H1 (cell line): ENCODE measurements around the gene PDE6B. TPM values are rescaled to one million over a fixed set of nuclear protein-coding genes. Genes with fewer than 3 reads are reported as not detected.

ENCODE experiments used
- CTCF ChIA-PET: fragments of 300-600 bp; sonication (Branson Sonifier 250); formaldehyde crosslinking; loops from one replicate; lab custom pipeline; 2021; ENCODE audit not compliant: partially characterized antibody; lab: Charles Lee
- POLR2A ChIA-PET: fragments of 300-600 bp; sonication (Branson Sonifier 250); formaldehyde crosslinking; loops from one replicate; lab custom pipeline; 2021; ENCODE audit warnings: inconsistent platforms; ENCODE audit not compliant: partially characterized antibody; lab: Charles Lee
- DNase-seq, 2 experiments: peaks; one replicate each; pipeline versions ENCODE4 v3.0.0 to v3.0.0-alpha.2; 2010 to 2022; ENCODE audit warnings: low spot score in 2 of 2, low read depth in 1 of 2, mixed read lengths in 1 of 2
- FAIRE-seq: peaks from 2 replicates; lab custom pipeline; 2011; peaks lifted over from hg19 to GRCh38; lab: Jason Lieb, UNC
- H2AFZ ChIP-seq: 2 replicates; pipeline ENCODE4 v1.8.1; 2012; ENCODE audit warnings: low read length, inconsistent platforms
- H2AK5ac ChIP-seq: 2 replicates; pipeline ENCODE4 v1.6.1; 2013; ENCODE audit warnings: low read depth, low read length
- H2BK120ac ChIP-seq: replicated peaks from 2 replicates; pipeline ENCODE3; 2013; ENCODE audit warnings: low read depth, low read length, inconsistent platforms
- H2BK12ac ChIP-seq: 2 replicates; pipeline ENCODE4 v1.6.1; 2013; ENCODE audit warnings: low read depth, low read length
- H2BK15ac ChIP-seq: 2 replicates; pipeline ENCODE4 v1.6.1; 2013; ENCODE audit warnings: low read length
- H2BK20ac ChIP-seq: 2 replicates; pipeline ENCODE4 v1.6.1; 2013; ENCODE audit warnings: low read length
- H2BK5ac ChIP-seq: 2 replicates; pipeline ENCODE4 v1.6.1; 2013; ENCODE audit warnings: low read depth, low read length
- H3K14ac ChIP-seq: 2 replicates; pipeline ENCODE4 v1.6.1; 2013; ENCODE audit warnings: inconsistent platforms; ENCODE audit not compliant: insufficient read length
- H3K18ac ChIP-seq: 2 replicates; pipeline ENCODE4 v1.6.1; 2013; ENCODE audit warnings: low read length; ENCODE audit errors: extremely low read depth
- H3K23ac ChIP-seq: 2 replicates; pipeline ENCODE4 v1.6.1; 2013; ENCODE audit warnings: inconsistent platforms; ENCODE audit not compliant: insufficient read length
- H3K23me2 ChIP-seq: 2 replicates; pipeline ENCODE4 v1.6.1; 2013; ENCODE audit warnings: low read depth, low read length
- H3K27ac ChIP-seq: 2 replicates; pipeline ENCODE4 v1.6.1; 2011; ENCODE audit warnings: low read depth, low read length, inconsistent platforms
- H3K27me3 ChIP-seq, 4 experiments: replicated peaks in 1 of 4; 1 replicate in 1 of 4; 2 replicates in 3 of 4; pipeline versions ENCODE4 v1.6.1 to v1.8.1; 2011 to 2013; ENCODE audit warnings: low read length in 3 of 4, mild to moderate bottlenecking in 3 of 4, inconsistent platforms in 2 of 4, mixed read lengths in 2 of 4, moderate library complexity in 1 of 4; ENCODE audit not compliant: control insufficient read depth in 3 of 4, insufficient read depth in 3 of 4; ENCODE audit errors: extremely low read depth in 1 of 4
- H3K36me3 ChIP-seq, 4 experiments: 2 replicates each; pipeline versions ENCODE4 v1.6.1 to v1.8.1; 2011 to 2013; ENCODE audit warnings: mild to moderate bottlenecking in 4 of 4, low read length in 3 of 4, moderate library complexity in 2 of 4, control low read depth in 1 of 4, inconsistent platforms in 1 of 4; ENCODE audit not compliant: insufficient read depth in 4 of 4, control insufficient read depth in 2 of 4
- H3K4ac ChIP-seq: replicated peaks from 2 replicates; pipeline ENCODE3; 2013; ENCODE audit warnings: low read length, low read depth, mixed read lengths, inconsistent platforms; ENCODE audit not compliant: insufficient read length
- H3K4me1 ChIP-seq, 4 experiments: replicated peaks in 1 of 4; 1 replicate in 1 of 4; 2 replicates in 3 of 4; pipeline versions ENCODE4 v1.6.1 to v1.8.1; 2011 to 2013; ENCODE audit warnings: low read length in 3 of 4, inconsistent platforms in 2 of 4, mixed read lengths in 1 of 4; ENCODE audit not compliant: insufficient read depth in 4 of 4, control insufficient read depth in 3 of 4
- H3K4me2 ChIP-seq, 2 experiments: 2 replicates each; pipeline versions ENCODE4 v1.6.1 to v1.8.1; 2011 to 2013; ENCODE audit warnings: low read depth in 2 of 2, low read length in 2 of 2, control low read depth in 1 of 2, inconsistent platforms in 1 of 2, mild to moderate bottlenecking in 1 of 2; ENCODE audit not compliant: insufficient read depth in 1 of 2
- H3K4me3 ChIP-seq, 4 experiments: fragments of 200-600, 300-600 bp in 1 of 4; sonication (generic), shearing (Covaris generic), sonication (Bioruptor Twin) in 1 of 4; 2 replicates each; pipeline versions ENCODE4 v1.5.1 to v1.8.1; 2011 to 2016; ENCODE audit warnings: low read length in 4 of 4, low read depth in 3 of 4, control low read depth in 2 of 4, inconsistent platforms in 2 of 4, mild to moderate bottlenecking in 2 of 4, mixed read lengths in 1 of 4, moderate library complexity in 1 of 4; ENCODE audit not compliant: insufficient read depth in 2 of 4; ENCODE audit errors: extremely low read depth in 1 of 4
- H3K56ac ChIP-seq: replicated peaks from 2 replicates; pipeline ENCODE3; 2013; ENCODE audit warnings: low read depth, mild to moderate bottlenecking, mixed read lengths, low read length, inconsistent platforms; ENCODE audit not compliant: insufficient read length
- H3K79me1 ChIP-seq: 2 replicates; pipeline ENCODE4 v1.6.1; 2013; ENCODE audit warnings: low read depth, low read length, control low read depth
- H3K79me2 ChIP-seq, 2 experiments: 2 replicates each; pipeline versions ENCODE4 v1.6.1 to v1.8.1; 2012 to 2013; ENCODE audit warnings: low read length in 2 of 2, mild to moderate bottlenecking in 2 of 2, inconsistent platforms in 1 of 2; ENCODE audit not compliant: insufficient read depth in 2 of 2, control insufficient read depth in 1 of 2
- H3K9ac ChIP-seq, 4 experiments: replicated peaks in 1 of 4; 1 replicate in 1 of 4; 2 replicates in 3 of 4; pipeline versions ENCODE4 v1.6.1 to v1.8.1; 2011 to 2013; ENCODE audit warnings: low read depth in 3 of 4, low read length in 3 of 4, control low read depth in 2 of 4, mild to moderate bottlenecking in 2 of 4, moderate library complexity in 2 of 4, inconsistent platforms in 1 of 4; ENCODE audit errors: extremely low read depth in 1 of 4
- H3K9me3 ChIP-seq, 2 experiments: 2 replicates each; pipeline versions ENCODE4 v1.6.1 to v1.8.1; 2012 to 2013; ENCODE audit warnings: mild to moderate bottlenecking in 2 of 2, moderate library complexity in 2 of 2, control low read depth in 1 of 2, inconsistent platforms in 1 of 2, low read depth in 1 of 2, low read length in 1 of 2, mixed read lengths in 1 of 2; ENCODE audit not compliant: insufficient read depth in 2 of 2
- H4K20me1 ChIP-seq, 2 experiments: replicated peaks in 1 of 2; 2 replicates each; pipeline versions ENCODE3 to v1.8.1; 2011 to 2013; ENCODE audit warnings: inconsistent platforms in 2 of 2, low read length in 2 of 2, mild to moderate bottlenecking in 1 of 2; ENCODE audit not compliant: insufficient read depth in 2 of 2, control insufficient read depth in 1 of 2
- H4K5ac ChIP-seq: 2 replicates; pipeline ENCODE4 v1.6.1; 2013; ENCODE audit warnings: low read length, low read depth, mixed read lengths, inconsistent platforms; ENCODE audit not compliant: insufficient read length
- H4K8ac ChIP-seq: 2 replicates; pipeline ENCODE4 v1.8.0; 2013; ENCODE audit warnings: mild to moderate bottlenecking, moderate library complexity, low read length, inconsistent platforms; ENCODE audit not compliant: insufficient read depth; ENCODE audit errors: extremely low read depth
- H4K91ac ChIP-seq: replicated peaks from 2 replicates; pipeline ENCODE3; 2013; ENCODE audit warnings: low read length, mixed read lengths, inconsistent platforms; ENCODE audit not compliant: insufficient read length
- WGBS, 2 experiments: shearing (Covaris generic) in 1 of 2; methylation state at CpG; one replicate each; pipeline versions ENCODE4 v1.1.6 to v1.1.7; 2013 to 2015; ENCODE audit warnings: low lambda C conversion rate in 2 of 2, mixed read lengths in 2 of 2, inconsistent platforms in 1 of 2, low coverage in 1 of 2, missing lambda C conversion rate in 1 of 2; ENCODE audit not compliant: insufficient replicate concordance in 2 of 2, insufficient coverage in 1 of 2, insufficient read length in 1 of 2; ENCODE audit errors: extremely low coverage in 1 of 2, missing lambda C conversion rate in 1 of 2; 5-methylcytosine and 5-hydroxymethylcytosine counted together
- polyA plus RNA-seq, 7 experiments: library from polyadenylated mRNA; depleted of rRNA in 3 of 7; stranded (reverse) in 5 of 7; unstranded in 2 of 7; fragments of >200 nt in 5 of 7; fragments of 200-250 nt in 2 of 7; gene quantifications; 1 replicate in 5 of 7; 2 replicates in 1 of 7; 4 replicates in 1 of 7; pipeline versions ENCODE4 v1.2.1 to v1.2.3, GENCODE V29; 2011 to 2013; ENCODE audit warnings: missing spikeins in 2 of 7, mixed read lengths in 2 of 7
- total RNA-seq: library from RNA; stranded (reverse); fragmentation: NEBNext Ultra II Directional; extraction: Animal tissue kit (Norgen Biotek cat#: 25700); gene quantifications from 2 replicates; pipeline ENCODE4 v1.2.1, GENCODE V29; 2021

The PDE6B gene
- total and polyA plus RNA-seq, 2 of the 8 experiments (the other 6 are each of a cell fraction or from before 2014, with no cell fraction given) = 4.1 to 8.4 TPM

GRCh38 chr4:587671-588350 lies 37.6 kb upstream of the PDE6B start:
- POLR2A ChIA-PET = interaction anchor here (1.3 to 1.5 kb wide), 2 partner anchors 10 to 88 kb away, joined by 3 to 4 read pairs; no protein-coding TSS in a partner anchor
- no peaks in the 10 kb centered on the region; the same call in 1 of the 2 replicates for H3K23me2 ChIP-seq
- CTCF ChIA-PET = interaction anchor here (0.6 to 2.0 kb wide), 6 partner anchors 8 to 96 kb away, joined by 3 to 5 read pairs (median 4); no protein-coding TSS in a partner anchor
- H4K5ac ChIP-seq = no peak overlapping the region
- H3K9ac ChIP-seq = no peak overlapping the region
- no peaks in the 10 kb centered on the region; a peak in 1 of 7 replicates for H3K4me1 ChIP-seq
- H4K8ac ChIP-seq = no peak overlapping the region
- H3K4me3 ChIP-seq = no peak overlapping the region
- H3K27me3 ChIP-seq = no peaks in the 10 kb centered on the region
- no peak overlapping the region for H3K4me2 ChIP-seq
- H3K79me1 ChIP-seq = no peaks in the 10 kb centered on the region
- H3K56ac ChIP-seq = no peak overlapping the region
- no peak for DNase-seq
- no peak overlapping the region for H2BK120ac ChIP-seq
- no peak for FAIRE-seq
- H4K20me1 ChIP-seq = no peaks in the 10 kb centered on the region
- no peaks in the 10 kb centered on the region for H3K36me3 ChIP-seq
- H3K4ac ChIP-seq = no peak overlapping the region
- H3K14ac ChIP-seq = no peak overlapping the region
- H2AFZ ChIP-seq = peak overlapping the region; percentile 99; the same call in 1 of the 2 replicates
- H2BK5ac ChIP-seq = no peak overlapping the region
- 93% methylated on average over 25 of the region's 25 CpGs; no CpG with 5 or more reads in 1 of the 2 experiments for WGBS, 2 experiments
- H3K27ac ChIP-seq = no peak overlapping the region
- no peak overlapping the region for H3K18ac ChIP-seq
- H3K9me3 ChIP-seq = peaks cover 0 to 8% of the 10 kb centered on the region in 2 experiments; a peak in 1 of 4 replicates
- no peak overlapping the region for H2AK5ac ChIP-seq
- no peaks in the 10 kb centered on the region for H3K79me2 ChIP-seq
- H2BK12ac ChIP-seq = no peak overlapping the region
- no peak overlapping the region for H2BK20ac ChIP-seq
- H4K91ac ChIP-seq = no peak overlapping the region
- no peak overlapping the region for H2BK15ac ChIP-seq
- H3K23ac ChIP-seq = no peak overlapping the region
